ENCODE results near the gene KLHL17.

DNA sequence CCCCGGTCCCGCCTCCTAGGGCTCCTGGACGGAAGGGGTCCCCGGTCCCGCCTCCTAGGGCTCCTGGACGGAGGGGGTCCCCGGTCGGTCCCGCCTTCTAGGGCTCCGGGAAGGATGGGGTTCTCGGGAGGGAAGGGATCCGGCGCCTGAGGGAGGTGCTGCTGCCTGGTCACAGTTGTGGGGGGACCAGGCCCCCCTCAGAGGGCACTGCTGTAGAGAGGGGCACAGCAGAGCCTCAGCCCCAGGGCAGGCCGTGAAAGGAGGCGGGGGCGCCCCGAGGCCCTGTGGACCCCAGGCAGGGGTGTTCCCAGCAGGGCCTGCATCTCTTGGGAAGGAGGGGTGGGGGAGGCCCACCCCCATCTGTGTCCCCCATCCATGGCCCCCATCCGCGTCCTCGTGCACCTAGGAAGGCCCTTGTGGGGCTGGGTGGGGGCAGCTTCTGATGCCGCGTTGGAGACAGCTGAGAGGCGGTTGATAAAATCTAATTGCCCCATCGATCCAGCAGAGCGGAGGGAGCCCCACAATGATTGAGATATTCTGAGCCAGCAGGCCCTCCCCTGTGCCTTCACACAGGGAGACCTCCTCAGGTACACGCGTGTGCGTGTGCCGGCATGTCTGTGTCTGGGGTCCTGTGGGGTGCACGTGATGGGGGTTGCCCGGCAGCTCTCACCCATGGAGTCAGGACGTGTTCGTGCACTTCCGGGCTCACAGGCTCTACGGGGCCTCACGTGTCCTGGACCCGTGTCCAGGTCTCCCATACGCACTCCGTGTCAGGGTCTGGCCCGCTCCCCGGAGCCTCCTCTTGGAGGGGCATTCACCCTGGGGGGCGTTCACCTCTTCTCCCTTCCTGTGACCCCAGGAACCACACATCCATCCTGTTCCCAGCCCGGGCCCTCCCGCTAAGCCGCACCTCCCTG, 23.8 kb upstream of the KLHL17 start:
- TF ChIP-seq POLR2A (IDR thresholded peaks at IDR 0.05; ENCODE audit: low read depth, low read length) (no peak), SPI1 (IDR thresholded peaks at IDR 0.05; ENCODE audit: low read depth, low read length) (no peak)
